Gastroesophageal sphincter (tissue), 4 donors: ENCODE results near the gene OBI1. TPM values are rescaled to one million over a fixed set of nuclear protein-coding genes. Genes with fewer than 3 reads are reported as not detected.

Source experiments
- ATAC-seq: fragments of 150-250 bp; one replicate; pipeline ENCODE4 v1.9.1; 2016; ENCODE audit warnings: mild to moderate bottlenecking, moderate library complexity
- H3K27ac ChIP-seq, 4 donors: fragments of 200-600 bp; sonication (generic) in 3 of 4; 1 replicate in 3 of 4; 2 replicates in 1 of 4; pipeline ENCODE4 v1.5.1; 2016 to 2019
- H3K27me3 ChIP-seq: fragments of 200-600 bp; sonication (generic); one replicate; pipeline ENCODE4 v1.5.1; 2019
- H3K36me3 ChIP-seq, 2 donors: fragments of 200-600 bp; sonication (generic); one replicate each; pipeline ENCODE4 v1.5.1; 2019; ENCODE audit warnings: control low read depth in 1 of 2
- H3K4me1 ChIP-seq, 3 donors: fragments of 200-600 bp; sonication (generic); 1 replicate in 2 of 3; 2 replicates in 1 of 3; pipeline ENCODE4 v1.5.1; 2016 to 2019; ENCODE audit warnings: control low read depth in 2 of 3
- H3K4me3 ChIP-seq, 2 donors: fragments of 200-600 bp; sonication (generic); one replicate each; pipeline ENCODE4 v1.5.1; 2019; ENCODE audit warnings: mild to moderate bottlenecking in 1 of 2, moderate library complexity in 1 of 2
- H3K9me3 ChIP-seq, 3 donors: fragments of 200-600 bp; sonication (generic); one replicate each; pipeline ENCODE4 v1.5.1; 2017 to 2019; ENCODE audit warnings: control low read depth in 2 of 3
- CTCF ChIP-seq, 4 experiments: fragments of 200-600 bp in 2 of 4; fragments of 450-650 bp in 2 of 4; sonication (generic) in 1 of 4; IDR thresholded peaks; one replicate each; pipeline ENCODE4 v1.5.1; 2017 to 2019; ENCODE audit warnings: antibody characterized with exemption in 4 of 4, mild to moderate bottlenecking in 2 of 4, moderate library complexity in 2 of 4
- EP300 ChIP-seq: sonication (generic); formaldehyde crosslinking; IDR thresholded peaks from one replicate; pipeline ENCODE4 v1.6.1; 2017; ENCODE audit warnings: antibody characterized with exemption, mild to moderate bottlenecking
- POLR2A ChIP-seq, 2 donors: fragments of 450-650 bp; IDR thresholded peaks; one replicate each; pipeline ENCODE4 v1.6.1; 2017; ENCODE audit warnings: antibody characterized with exemption in 2 of 2, mild to moderate bottlenecking in 2 of 2, moderate library complexity in 1 of 2
- POLR2AphosphoS5 ChIP-seq: sonication (generic); formaldehyde crosslinking; IDR thresholded peaks from one replicate; pipeline ENCODE4 v1.6.1; 2017; ENCODE audit warnings: antibody characterized with exemption
- WGBS, 2 donors: methylation state at CpG; one replicate each; pipeline ENCODE4 v1.1.5; 2018; ENCODE audit warnings: low coverage in 1 of 2; 5-methylcytosine and 5-hydroxymethylcytosine counted together
- total RNA-seq, 4 donors: library from RNA; depleted of rRNA; stranded (reverse); fragments of >200 nt; gene quantifications; one replicate each; pipeline ENCODE4 v1.1.0, GENCODE V29; 2016

OBI1 gene
- total RNA-seq, 4 donors from 2014 or later: 9.6 to 15.5 (median 10.7) TPM

GRCh38 chr13:78608252-78608687, 50.7 kb downstream of the OBI1 start:
- Histone ChIP-seq H3K9me3 (no peaks in the 10 kb centered on the region), H3K4me3 (peak overlapping the region; percentile 11 to 57), H3K27ac (no peak overlapping the region), H3K36me3 (no peaks in the 10 kb centered on the region), H3K27me3 (peaks cover 85% of the 10 kb centered on the region), H3K4me1 (peaks cover 0 to 39% (median 29%) of the 10 kb centered on the region in 3 donors)
- ATAC-seq: no peak
- TF ChIP-seq CTCF (IDR thresholded peaks at IDR 0.05): no peak
- TF ChIP-seq POLR2A (IDR thresholded peaks at IDR 0.05): no peak
- TF ChIP-seq EP300: no peak
- TF ChIP-seq POLR2AphosphoS5: no peak
- WGBS, 2 donors: 15% methylated on average over 4 of the region's 15 CpGs; no CpG with 5 or more reads in 1 of the 2 donors

DNA sequence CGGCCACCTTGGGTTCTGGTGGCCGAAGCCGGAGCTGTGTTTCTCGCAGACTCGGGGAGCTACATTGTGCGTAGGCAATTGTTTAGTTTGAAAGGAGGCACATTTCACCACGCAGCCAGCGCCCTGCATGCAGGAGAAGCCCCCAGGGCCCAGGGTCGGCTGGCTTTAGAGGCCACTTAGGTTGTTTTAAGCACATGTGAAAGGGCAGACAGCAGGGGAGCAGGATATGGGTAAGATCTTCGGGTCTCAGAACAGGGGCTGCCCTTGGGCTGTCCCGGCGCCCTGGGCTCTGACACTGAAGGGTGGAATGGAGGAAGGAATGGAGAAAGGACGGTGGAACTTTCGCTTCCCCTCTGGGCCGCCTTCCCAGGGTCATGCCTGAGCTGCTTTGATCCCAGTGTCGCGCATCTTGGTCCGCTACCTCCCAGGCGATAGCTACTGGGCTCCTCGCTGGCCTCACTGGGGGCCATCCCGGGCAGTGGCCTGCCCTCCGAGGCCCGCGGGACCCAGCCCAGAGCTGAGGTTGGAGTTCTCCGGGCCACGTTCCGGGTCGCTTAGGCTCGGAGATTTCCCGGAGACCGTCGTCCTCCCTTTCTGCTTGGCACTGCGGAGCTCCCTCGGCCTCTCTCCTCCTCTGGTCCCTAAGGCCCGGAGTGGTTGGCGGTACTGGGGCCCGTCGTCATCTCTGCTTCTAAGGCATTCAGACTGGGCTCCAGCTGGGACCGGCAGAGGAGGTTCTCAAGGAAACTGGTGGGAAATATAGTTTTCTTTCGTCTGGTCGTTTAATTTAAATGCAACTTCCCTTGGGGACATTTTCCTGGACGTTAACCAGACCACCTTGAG, 51.3 kb downstream of the OBI1 start:
- peak overlapping the region in 1 of 2 donors; percentile 8 for H3K4me3 ChIP-seq
- no peak overlapping the region for H3K27ac ChIP-seq
- ATAC-seq: peak; percentile 6
- no peak for TF ChIP-seq POLR2A (IDR thresholded peaks at IDR 0.05)
- no peak for TF ChIP-seq CTCF (IDR thresholded peaks at IDR 0.05)
- TF ChIP-seq EP300: no peak
- TF ChIP-seq POLR2AphosphoS5: no peak
- peaks cover 92% of the 10 kb centered on the region for H3K27me3 ChIP-seq
- H3K9me3 ChIP-seq: no peaks in the 10 kb centered on the region
- WGBS, 2 donors: 20% methylated on average over 15 of the region's 42 CpGs; no CpG with 5 or more reads in 1 of the 2 donors
- no peaks in the 10 kb centered on the region for H3K36me3 ChIP-seq
- H3K4me1 ChIP-seq: peaks cover 0 to 45% (median 35%) of the 10 kb centered on the region in 3 donors

DNA sequence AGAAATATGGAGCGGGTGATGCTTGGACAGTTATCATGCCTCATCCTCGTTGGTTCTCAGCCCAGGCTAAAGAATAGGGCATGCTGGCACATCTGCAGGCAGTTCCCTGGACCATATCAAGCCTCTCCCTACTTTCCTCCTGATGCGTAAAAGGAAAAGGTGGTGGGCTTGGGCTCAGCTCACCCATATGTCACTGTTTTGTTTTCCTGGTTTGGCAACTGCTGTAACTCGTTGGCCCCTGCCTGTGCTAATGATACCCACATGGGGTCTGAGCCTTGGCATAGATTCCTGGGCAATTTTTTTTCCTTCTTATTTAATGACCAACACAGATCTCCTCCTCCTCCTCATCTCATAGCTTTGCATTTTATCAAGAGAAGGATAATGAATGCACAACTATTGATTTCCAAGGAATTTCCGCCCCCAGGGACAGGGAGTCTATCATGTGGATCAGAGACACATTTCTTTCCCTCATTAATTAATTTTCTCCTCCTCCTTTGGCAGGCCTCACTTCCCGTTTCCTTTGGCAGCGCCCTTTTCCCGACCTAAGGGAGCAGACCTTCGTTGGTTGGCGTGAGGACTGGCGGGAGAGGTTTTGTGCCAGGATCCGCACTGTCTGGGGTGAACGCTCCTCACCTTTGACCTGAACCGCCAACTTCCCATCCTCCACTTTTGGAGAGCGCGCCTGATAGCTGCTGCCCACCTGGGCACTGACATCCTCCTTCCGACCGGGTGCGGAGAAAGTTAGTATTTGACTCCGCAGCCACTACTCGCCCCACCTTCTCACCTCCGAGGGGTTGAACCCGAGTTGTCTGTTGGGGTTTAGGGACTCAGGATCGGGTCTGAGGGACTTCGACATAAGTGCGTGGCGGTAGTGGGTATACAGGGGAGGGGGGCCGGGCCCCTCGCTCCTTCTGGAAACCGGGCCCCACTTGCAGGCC, 52.2 kb downstream of the OBI1 start:
- no peaks in the 10 kb centered on the region for H3K9me3 ChIP-seq
- peak overlapping the region in 1 of 2 donors; percentile 8 for H3K4me3 ChIP-seq
- no peak for ATAC-seq
- H3K27ac ChIP-seq: no peak overlapping the region
- peaks cover 97% of the 10 kb centered on the region for H3K27me3 ChIP-seq
- peaks cover 0 to 50% (median 39%) of the 10 kb centered on the region in 3 donors for H3K4me1 ChIP-seq
- WGBS, 2 donors: 17 to 30% methylated on average over 11 to 14 of the region's 30 CpGs
- no peak for TF ChIP-seq CTCF (IDR thresholded peaks at IDR 0.05)
- no peak for TF ChIP-seq POLR2A (IDR thresholded peaks at IDR 0.05)
- no peak for TF ChIP-seq EP300
- TF ChIP-seq POLR2AphosphoS5: no peak
- no peaks in the 10 kb centered on the region for H3K36me3 ChIP-seq

GRCh38 chr13:78604782-78605611, 54.0 kb downstream of the OBI1 start:
- Histone ChIP-seq H3K9me3 (no peaks in the 10 kb centered on the region), H3K4me3 (no peak overlapping the region), H3K36me3 (no peaks in the 10 kb centered on the region), H3K27me3 (peaks cover 97% of the 10 kb centered on the region), H3K27ac (no peak overlapping the region), H3K4me1 (peaks cover 0 to 59% (median 44%) of the 10 kb centered on the region in 3 donors)
- WGBS, 2 donors: 6 to 10% methylated on average over 10 to 13 of the region's 20 CpGs
- ATAC-seq: no peak
- no peak for TF ChIP-seq POLR2A (IDR thresholded peaks at IDR 0.05)
- TF ChIP-seq CTCF (IDR thresholded peaks at IDR 0.05): no peak
- no peak for TF ChIP-seq EP300
- no peak for TF ChIP-seq POLR2AphosphoS5
